ENCODE data around the gene TTBK1.

Gene TTBK1

DNA sequence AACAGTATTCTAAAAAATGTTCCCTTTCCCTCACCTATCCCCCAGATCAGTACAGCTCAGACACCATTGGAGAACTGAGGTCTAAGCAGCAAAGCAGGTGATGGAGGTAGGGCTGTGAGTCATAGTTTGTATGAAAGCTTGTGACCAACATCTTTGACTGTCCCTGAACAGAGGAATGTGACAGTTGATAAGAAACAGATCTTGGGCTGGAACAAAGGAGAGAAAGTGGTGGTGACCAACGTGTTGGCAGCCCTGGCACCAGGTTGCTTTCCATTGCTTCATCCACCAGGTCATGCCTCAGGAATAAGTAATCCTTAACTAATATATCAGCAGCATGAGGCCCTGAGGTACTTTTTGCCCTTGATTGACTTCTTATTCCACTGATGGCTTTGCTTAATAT, 85.2 kb downstream of the TTBK1 start:
- Histone ChIP-seq H3K9ac (ENCODE audit: low read length) (no peak overlapping the region), H3K9me3 (ENCODE audit: low read length) (no peaks in the 10 kb centered on the region), H3K4me1 (ENCODE audit: insufficient read depth, low read length) (no peaks in the 10 kb centered on the region), H3K4me3 (ENCODE audit: low read depth in 1 of 2, low read length in 2 of 2) (no peak overlapping the region), H3K27ac (ENCODE audit: low read depth, low read length) (no peak overlapping the region), H3K36me3 (ENCODE audit: insufficient read depth, low read length) (no peaks in the 10 kb centered on the region), H3K27me3 (ENCODE audit: control insufficient read depth in 1 of 2, insufficient read depth in 2 of 2, low read length in 2 of 2) (no peaks in the 10 kb centered on the region)

DNA sequence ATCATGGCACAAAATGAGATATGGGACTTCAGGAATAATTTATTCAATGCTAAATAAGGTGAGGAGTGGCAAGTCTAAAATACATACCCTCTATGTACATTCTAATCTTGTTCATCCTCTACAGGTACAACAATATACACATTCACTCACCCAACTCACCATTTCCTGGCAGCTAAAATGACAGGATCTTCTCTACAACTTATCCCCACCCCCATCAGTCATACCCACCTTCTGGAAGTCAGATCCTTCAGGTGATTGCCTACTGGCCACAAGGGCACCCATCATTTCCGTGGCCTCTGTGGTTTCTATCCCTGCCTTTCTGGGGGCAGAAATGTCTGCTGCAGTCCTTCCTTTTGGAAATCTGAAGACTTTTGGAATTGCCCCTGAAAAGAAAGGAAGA, 88.2 kb downstream of the TTBK1 start:
- no peak overlapping the region for H3K9ac ChIP-seq (ENCODE audit: low read length)
- H3K9me3 ChIP-seq (ENCODE audit: low read length), result no peaks in the 10 kb centered on the region
- H3K27ac ChIP-seq (ENCODE audit: low read depth, low read length), result no peak overlapping the region
- H3K4me3 ChIP-seq (ENCODE audit: low read depth in 1 of 2, low read length in 2 of 2), result no peak overlapping the region
- no peaks in the 10 kb centered on the region for H3K36me3 ChIP-seq (ENCODE audit: insufficient read depth, low read length)
- H3K4me1 ChIP-seq (ENCODE audit: insufficient read depth, low read length), result no peaks in the 10 kb centered on the region
- no peaks in the 10 kb centered on the region for H3K27me3 ChIP-seq (ENCODE audit: control insufficient read depth in 1 of 2, insufficient read depth in 2 of 2, low read length in 2 of 2)

DNA sequence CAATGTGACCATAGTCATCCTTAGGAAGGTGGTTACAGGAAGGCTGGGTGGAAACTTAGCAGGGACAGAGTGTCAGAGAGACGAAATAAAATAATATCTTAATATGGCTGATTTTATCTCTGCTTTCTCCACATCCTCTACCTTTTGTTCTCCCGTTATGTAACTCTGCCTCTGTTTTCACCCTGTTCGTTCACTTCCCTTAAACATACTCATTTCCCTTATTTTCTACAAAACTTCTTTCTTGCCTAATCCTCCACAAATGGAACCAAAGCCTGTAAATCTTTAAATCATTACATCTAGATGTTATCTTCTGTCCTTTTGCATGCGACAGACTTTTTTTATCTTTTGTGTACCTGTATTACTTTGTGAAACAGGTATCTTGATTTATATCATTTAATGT, 88.6 kb downstream of the TTBK1 start:
- H3K4me1 ChIP-seq (ENCODE audit: insufficient read depth, low read length), result no peaks in the 10 kb centered on the region
- no peaks in the 10 kb centered on the region for H3K9me3 ChIP-seq (ENCODE audit: low read length)
- no peaks in the 10 kb centered on the region for H3K27me3 ChIP-seq (ENCODE audit: control insufficient read depth in 1 of 2, insufficient read depth in 2 of 2, low read length in 2 of 2)
- no peak overlapping the region for H3K4me3 ChIP-seq (ENCODE audit: low read depth in 1 of 2, low read length in 2 of 2)
- no peaks in the 10 kb centered on the region for H3K36me3 ChIP-seq (ENCODE audit: insufficient read depth, low read length)
- no peak overlapping the region for H3K9ac ChIP-seq (ENCODE audit: low read length)
- H3K27ac ChIP-seq (ENCODE audit: low read depth, low read length), result no peak overlapping the region

DNA sequence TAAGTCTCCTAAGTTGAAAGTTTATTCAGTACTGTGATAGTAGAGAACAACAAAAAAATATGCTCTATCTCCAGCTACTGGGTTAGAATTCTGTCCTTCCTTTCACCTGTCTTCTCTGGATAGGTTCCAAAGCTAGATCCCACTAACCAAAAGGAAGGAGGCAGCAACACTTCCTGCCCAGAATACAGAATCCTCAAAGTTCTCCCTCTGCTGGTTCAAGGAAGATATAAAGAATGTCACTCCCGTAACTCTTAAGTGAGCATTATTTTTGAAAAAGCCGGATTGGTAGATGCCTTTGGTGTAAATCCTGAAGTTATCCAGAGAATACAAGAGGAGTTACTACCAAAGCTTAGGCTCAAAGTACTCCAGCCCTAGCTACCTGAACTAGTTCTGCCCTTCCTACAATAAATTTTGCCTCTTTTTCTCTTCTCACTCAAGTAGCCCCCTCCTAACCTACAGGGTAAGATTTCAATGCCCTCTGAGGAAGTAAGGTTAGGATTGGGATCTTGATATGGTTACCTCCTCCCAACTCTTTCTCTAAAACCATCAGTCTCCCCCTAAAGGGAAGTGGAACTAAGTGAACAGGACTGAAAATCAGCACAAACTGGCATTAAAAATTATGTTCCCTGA, 91.3 kb downstream of the TTBK1 start:
- Histone ChIP-seq H3K27me3 (ENCODE audit: control insufficient read depth in 1 of 2, insufficient read depth in 2 of 2, low read length in 2 of 2) (no peaks in the 10 kb centered on the region), H3K4me1 (ENCODE audit: insufficient read depth, low read length) (no peaks in the 10 kb centered on the region), H3K9me3 (ENCODE audit: low read length) (no peaks in the 10 kb centered on the region), H3K4me3 (ENCODE audit: low read depth in 1 of 2, low read length in 2 of 2) (no peak overlapping the region), H3K27ac (ENCODE audit: low read depth, low read length) (no peak overlapping the region), H3K36me3 (ENCODE audit: insufficient read depth, low read length) (peaks cover 14% of the 10 kb centered on the region), H3K9ac (ENCODE audit: low read length) (no peak overlapping the region)

DNA sequence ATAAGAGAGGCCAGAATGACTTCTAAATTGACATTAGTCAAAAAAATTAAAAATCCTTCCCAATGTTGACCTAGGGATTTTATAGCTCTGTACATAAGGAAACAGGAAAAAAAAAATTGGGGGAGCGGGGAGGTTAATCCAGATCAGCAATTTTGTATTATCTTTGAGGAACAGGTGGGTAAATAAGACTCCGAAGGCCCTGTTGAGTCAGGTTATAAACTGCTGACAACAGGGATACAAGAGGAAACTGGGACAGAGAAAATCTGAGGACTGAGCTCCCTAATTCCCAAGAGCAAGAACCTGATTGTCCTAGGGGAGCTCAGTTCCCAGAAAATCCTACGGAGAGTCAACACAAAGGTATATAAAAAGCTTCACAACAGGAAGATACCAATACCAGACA, 92.2 kb downstream of the TTBK1 start:
- H3K9ac ChIP-seq (ENCODE audit: low read length), result no peak overlapping the region
- H3K36me3 ChIP-seq (ENCODE audit: insufficient read depth, low read length), result peaks cover 23% of the 10 kb centered on the region
- H3K9me3 ChIP-seq (ENCODE audit: low read length), result no peaks in the 10 kb centered on the region
- no peaks in the 10 kb centered on the region for H3K27me3 ChIP-seq (ENCODE audit: control insufficient read depth in 1 of 2, insufficient read depth in 2 of 2, low read length in 2 of 2)
- H3K4me1 ChIP-seq (ENCODE audit: insufficient read depth, low read length), result no peaks in the 10 kb centered on the region
- no peak overlapping the region for H3K27ac ChIP-seq (ENCODE audit: low read depth, low read length)
- no peak overlapping the region for H3K4me3 ChIP-seq (ENCODE audit: low read depth in 1 of 2, low read length in 2 of 2)

DNA sequence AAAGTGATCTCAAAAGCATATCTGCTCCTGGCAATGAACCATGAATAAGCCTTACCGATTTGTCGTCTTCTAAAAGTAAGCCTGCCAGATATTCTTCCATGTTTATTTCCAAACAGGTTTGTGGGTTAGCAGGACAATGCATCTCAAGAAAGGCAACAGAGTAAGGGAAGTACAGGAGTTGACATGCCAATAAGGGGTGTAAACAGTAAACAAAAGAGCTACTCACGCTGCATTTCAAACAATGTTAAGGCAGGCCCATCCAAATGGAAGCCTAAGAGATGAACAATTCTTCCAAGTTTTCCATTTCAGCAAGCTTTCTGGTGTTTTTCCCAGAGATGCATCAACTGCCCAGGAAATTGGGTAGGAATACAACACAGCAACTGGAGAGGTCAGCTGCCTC, 93.1 kb downstream of the TTBK1 start:
- Histone ChIP-seq H3K4me3 (ENCODE audit: low read depth in 1 of 2, low read length in 2 of 2) (no peak overlapping the region), H3K27me3 (ENCODE audit: control insufficient read depth in 1 of 2, insufficient read depth in 2 of 2, low read length in 2 of 2) (no peaks in the 10 kb centered on the region), H3K27ac (ENCODE audit: low read depth, low read length) (no peak overlapping the region), H3K36me3 (ENCODE audit: insufficient read depth, low read length) (peaks cover 31% of the 10 kb centered on the region), H3K9me3 (ENCODE audit: low read length) (no peaks in the 10 kb centered on the region), H3K9ac (ENCODE audit: low read length) (no peak overlapping the region), H3K4me1 (ENCODE audit: insufficient read depth, low read length) (no peaks in the 10 kb centered on the region)
